GM18526 (cell line): ENCODE data around the gene HKDC1.

Experiments
- POLR2A ChIP-seq: IDR thresholded peaks from 3 replicates; pipeline ENCODE4 v1.6.1; 2011; ENCODE audit not compliant: insufficient read length; ENCODE audit errors: extremely low read depth

Gene HKDC1

DNA sequence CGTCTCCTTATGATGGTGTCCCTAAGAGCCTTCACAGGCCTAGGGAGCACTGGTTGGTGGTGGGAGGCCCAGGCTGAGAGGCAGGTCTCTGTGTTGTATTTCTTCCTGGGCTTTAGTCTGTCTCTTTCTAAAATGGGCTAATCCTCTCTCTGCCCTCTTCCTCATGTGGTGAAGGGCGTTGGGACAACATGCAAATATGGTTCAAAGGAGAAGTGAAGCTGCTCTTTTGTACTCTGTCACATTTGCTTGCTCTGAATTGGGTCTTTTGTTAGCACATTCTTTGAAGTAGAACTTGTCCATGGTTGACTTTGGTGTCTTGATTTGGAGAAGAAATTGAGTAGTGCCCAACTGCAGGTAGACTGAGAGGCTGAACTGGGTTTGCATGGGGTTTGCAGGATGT, 59.0 kb downstream of the HKDC1 start:
- no peak for TF ChIP-seq POLR2A

DNA sequence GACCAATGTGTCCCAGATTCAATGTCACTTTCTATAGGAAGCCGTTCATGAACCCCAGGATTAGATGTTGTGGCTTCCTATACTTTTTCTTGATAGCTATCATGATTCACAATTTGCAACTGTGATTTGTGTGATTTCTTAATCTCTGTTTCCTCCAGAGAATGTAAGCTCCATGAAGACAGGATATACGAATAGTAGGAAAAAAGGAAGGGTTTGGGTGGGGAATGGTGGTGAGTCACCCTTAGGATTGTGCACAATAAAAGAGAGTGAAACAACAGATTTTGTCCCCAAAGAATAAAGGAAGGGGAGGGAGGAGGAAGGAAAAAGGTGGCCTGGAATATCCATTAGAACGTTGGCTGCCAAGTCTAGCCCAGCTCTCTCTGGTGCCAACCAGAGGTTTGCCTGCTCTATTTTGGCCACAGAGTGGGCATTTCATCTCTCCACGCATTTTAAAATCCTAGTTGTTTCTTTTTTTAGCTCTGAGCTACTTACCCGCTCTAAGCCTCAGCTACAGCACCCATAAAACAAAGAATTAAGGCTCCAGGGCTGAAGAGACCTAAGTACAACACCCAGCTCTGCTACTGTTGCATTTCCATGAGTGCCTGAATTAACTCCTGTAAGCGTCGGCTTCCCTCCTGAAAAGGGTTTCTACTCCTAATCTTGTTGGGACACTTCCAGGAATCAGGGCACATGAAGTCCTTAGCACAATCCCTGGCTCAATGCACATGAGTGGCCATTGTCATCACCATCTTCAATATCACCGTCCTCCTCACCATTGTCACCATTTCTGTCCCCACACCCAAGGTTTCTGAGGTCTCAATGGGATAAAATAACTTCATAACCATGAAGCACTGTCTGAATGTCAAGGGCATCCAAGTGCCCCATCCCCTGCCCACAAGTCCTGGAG, 61.6 kb downstream of the HKDC1 start:
- no peak for TF ChIP-seq POLR2A

DNA sequence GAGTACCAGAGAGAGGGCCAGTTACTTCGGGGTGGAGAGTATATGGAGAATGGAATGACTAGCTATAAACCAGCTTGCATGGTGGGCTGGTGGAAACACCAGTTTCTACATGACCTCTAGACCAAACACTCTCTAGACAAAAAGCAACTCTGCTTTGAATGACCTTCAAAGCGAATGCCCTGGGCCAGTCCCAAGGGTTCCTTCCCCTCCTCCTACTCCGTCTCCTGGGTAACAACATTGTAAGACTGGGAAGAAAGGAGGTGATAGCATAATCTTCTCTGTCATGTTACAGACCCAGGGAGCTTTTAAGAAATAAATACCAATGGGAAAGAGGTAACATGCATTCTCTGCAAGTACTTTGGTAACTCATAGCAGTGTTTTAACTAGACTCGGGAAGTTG, 65.6 kb downstream of the HKDC1 start:
- no peak for TF ChIP-seq POLR2A

DNA sequence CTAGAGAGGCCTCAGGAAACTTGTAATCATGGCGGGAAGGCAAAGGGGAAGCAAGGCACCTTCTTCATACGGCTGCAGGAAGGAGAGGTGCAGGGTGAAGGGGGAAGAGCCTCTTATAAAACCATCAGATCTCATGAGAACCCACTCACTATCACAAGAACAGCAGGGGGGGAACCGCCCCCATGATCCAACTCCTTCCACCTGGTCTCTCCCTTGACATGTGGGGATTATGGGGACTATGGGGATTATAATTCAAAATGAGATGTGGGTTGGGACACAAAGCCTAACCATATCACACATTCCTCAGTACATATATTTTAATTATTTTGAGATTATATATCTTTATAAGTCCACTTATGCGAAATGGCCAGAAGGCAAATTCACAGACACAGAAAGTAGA, 67.0 kb downstream of the HKDC1 start:
- no peak for TF ChIP-seq POLR2A

DNA sequence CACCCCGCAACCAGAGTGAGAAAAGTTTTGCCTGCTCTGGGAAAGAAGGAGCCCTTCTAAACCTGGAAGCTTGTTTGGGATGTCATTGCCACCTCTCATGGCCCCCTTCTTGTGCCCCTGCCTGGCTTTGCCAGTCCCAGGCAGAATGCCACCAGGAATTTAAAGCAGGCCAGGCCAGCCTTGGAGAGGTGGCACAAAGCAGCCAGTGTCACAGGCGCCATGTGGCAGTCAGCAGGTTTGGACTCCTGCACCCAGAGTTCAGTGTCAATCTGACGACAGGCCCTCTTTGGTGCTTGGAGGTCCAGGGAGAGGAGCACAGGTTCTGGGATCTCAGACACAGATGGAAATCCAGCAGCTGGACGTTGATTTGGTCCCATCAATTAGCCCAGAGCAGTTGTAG, 70.9 kb downstream of the HKDC1 start:
- no peak for TF ChIP-seq POLR2A

DNA sequence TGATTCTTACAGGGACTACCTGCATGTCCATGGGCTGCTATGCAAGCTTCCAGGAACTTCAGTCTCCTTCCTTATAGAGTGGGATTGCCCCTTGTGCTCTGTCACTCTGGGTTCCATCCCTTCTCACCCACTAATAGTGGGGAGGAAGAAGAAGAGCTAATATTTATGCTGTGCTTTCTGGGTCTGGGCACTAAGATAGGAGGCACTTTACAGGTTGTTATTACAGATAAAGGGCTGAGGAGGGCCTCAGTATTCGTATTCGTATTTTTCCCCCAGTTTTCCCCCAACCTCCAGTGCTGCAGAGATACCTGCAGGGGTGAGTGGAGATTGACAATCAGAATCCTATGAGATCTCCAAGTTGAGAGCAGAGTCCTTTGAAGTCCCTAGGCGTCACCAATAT, 72.3 kb downstream of the HKDC1 start:
- no peak for TF ChIP-seq POLR2A

DNA sequence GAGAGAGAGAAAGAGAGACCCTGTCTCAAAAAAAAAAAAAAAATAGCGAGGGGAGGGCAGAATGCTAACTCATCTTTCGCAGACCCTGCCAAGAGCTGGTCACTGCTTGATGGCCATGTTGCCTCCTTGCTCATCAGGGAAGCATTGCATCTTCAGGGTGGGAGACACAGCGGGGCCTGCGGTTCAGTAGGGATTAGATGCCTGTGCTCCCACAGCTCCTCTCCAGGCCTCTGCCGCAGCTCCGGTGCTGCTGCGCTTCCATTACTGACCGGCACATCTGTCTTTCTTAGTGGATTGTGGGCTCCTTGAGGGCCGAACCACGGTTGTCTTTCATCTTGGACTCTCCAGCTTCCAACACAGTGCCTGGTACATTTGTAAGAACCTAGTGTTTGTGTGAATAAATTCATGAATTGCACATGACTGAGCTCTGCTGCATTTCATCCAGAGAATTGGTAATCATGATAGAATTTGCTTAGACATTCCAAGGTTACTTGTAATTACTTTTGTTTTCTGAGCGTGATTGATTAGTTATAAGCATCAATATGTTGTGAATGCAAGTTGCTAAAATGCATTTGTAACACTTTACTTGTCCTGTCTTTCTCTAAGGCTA, 75.0 kb downstream of the HKDC1 start:
- no peak for TF ChIP-seq POLR2A

DNA sequence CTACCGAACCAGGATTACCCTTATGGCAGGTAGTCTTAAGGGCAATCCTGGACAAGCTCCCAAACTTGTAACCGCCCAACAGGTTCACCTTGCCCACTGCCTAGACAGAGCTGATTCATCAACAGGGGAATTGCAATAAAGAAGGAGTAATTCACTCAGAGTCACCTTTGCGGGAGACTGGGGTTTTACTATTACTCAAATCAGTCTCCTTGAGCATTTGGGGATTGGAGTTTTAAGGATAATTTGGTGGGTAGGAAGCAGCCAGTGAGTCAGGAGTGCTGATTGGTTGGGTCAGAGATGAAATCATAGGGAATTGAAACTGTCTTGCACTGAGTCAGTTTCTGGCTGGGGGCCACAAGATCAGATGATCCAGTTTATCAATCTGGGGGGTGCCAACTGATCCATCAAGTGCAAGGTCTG, 83.5 kb downstream of the HKDC1 start:
- TF ChIP-seq POLR2A, result no peak

DNA sequence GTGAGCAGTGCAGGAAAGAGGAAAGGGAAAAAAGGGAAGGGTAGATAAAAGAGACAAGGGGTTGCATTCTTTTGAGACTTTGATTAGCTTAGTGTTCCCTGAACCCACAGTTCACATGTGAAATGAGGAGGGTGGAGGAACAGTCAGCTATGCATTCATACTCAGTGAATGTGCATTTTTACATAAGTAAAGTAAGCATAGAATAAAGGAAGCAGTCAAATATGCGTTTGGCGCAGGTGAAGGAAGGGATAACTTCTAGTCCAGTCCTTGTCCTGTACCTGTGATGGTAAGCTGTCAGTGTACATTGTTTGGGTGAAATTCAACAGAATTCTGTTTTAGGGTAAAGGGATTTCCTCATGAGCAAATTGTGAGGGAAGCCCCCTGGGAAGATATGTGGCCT, 86.3 kb downstream of the HKDC1 start:
- TF ChIP-seq POLR2A, result no peak

DNA sequence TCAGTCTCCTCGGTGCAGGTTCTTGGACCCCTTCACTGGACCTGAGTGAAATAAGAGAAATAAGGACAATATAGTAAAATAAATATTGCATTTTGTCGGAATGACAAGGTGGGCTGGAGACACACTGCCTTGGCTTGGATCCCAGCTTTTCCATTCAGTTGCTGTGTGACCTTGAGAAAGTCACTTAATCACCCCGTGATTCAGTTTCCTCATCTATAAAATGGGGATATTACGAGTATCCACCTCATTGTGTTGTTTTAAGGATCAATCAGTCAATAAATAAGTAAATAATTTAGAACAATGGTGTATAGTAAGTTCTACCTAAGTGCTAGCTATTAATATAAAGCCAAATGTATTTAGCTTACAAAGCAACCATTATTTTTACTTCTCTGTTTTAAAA, 87.3 kb downstream of the HKDC1 start:
- TF ChIP-seq POLR2A, result no peak

DNA sequence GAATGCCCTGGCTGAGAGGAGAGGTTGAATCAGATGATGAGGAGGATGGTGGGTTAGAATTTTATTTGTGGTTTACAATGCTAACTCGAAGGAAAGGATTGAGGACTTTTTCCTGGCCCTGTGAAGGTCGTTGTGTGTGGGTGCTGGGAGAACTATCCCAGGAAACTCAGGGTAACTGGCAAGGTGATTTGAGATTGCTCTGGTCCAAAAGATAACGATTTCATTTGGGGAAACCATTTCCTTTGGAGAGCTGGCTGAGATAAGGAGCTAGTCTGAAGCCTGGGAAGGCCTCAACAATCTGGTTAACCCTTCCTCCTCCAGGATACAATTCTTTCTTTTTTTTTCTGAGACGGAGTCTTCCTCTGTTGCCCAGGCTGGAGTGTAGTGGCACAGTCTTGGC, 91.2 kb downstream of the HKDC1 start:
- TF ChIP-seq POLR2A, result no peak

DNA sequence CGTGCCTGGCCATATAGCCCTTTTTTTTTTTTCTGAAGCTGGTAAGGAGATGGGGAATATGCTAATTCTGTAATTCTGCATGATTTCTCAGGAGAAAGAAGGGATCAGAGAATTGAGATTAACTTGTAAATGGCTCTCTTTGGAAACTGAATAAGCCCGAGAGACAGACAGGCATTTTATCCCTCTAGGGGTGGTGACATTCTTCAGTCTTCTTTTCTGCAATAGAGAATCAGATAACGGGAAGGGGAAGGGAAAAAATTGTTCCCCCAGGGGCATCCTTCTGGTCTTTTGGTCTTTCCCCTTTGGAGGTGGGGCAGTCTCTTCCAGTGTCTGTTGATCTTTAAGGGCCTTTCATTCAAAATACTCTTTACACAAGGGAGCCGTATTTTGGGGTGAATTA, 92.4 kb downstream of the HKDC1 start:
- TF ChIP-seq POLR2A, result no peak

DNA sequence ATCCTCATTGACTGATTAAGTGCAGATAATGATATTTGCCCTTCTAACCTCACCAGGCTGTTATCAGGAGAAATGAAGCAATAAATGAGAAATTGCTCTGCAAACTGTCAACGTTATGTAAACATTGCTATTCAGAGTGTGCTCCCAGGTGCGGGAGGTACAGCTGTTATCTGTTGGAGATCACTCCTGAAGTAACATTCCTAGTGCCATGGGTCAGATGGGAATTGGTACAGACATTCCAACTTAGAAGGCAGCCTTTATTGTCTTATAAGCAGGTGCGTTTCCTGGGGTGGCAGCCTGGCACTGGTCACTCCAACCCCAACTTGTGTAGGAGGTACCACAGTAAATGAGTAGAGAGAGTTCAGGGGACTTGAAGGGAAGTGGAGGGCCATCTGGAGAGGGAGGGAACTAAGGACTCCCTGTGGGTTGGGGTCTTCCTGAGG, 95.0 kb downstream of the HKDC1 start:
- no peak for TF ChIP-seq POLR2A

DNA sequence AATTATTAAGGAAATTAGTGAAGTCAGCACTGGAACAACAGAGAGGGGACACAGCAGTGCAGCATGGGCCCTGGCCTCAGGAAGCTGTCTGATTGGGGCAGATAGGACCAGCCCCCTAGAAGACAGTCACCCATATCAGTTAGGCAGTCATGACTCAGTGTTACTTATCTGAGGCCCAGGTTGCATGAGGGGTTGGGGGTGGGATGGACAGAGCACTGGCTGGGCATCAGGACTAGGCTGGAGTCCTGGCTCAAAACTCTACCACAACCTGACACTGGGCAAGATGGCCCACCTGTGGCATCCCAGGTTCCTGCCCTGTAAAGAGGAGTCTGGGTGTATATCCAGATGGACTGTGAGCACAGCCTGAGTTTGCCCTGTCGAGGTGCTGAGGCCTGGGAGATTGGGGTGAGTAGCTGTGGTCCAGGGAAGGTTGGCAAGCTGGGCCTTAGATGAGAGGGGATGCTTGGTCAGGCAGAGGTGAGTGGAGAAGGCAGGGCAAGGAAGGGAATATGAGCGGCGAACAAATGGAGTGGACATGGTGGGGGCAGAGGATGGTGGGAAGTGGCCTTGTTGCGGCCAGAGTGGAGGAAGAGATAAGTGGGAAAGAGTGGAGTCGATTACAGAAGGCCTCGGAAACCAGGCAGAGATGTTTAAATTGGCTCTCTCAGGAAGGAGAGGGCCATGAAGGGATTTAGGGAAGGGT, 95.6 kb downstream of the HKDC1 start:
- no peak for TF ChIP-seq POLR2A

DNA sequence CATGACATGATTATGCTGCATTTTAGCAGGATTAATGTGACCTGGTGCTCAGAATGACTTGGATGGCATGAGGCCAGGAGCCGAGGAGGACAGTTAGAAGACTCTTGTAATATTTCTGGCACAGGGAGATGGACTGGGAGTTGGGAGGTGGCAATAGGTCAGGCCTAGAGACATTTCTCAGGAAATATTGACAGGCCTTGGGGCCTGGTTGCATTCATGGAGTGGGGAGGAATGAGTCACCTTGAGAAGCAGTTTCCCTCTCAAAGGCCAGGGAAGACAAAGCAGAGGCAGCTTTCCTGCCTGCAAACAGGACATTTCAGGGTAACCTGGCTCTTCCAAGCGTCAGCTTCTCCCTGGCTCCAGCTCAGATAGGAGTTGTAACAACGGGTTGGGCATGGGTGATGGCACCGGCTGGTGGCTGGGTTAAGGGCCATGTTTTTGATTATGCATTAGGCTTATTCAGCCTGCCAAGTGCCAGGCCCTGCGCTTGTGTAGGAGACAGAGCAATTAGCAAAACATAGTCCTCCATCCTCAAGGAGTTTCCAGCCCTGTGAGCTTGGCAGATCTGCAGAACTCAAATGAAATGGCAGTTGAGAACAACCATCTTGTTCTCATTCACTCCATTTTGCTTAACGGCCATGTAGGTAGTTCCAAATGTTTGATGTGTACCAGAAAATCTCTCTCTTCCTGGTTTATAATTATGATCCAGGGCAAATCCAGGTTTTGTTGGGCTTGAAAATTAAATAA, 96.4 kb downstream of the HKDC1 start:
- TF ChIP-seq POLR2A, result no peak
